Amniotic stem cell (primary cell): ENCODE measurements around the gene RPL35.

Source experiments
- DNase-seq: peaks from one replicate; lab custom pipeline; 2025; lab: John Stamatoyannopoulos, UW

RPL35 gene

GRCh38 chr9:124861342-124862229, at the start of gene RPL35, which contains the start of gene ARPC5L:
Gene RPL35, minus strand, starts transcription at chr9:124861957. Its CDS starts 45 bp downstream, at chr9:124861912.
Gene ARPC5L, plus strand, starts transcription at chr9:124862130. Its CDS starts 7,161 bp downstream, at chr9:124869291.
- peak; percentile 92 for DNase-seq

GRCh38 chr9:124908098-124908497, 46.3 kb upstream of the RPL35 start:
- DNase-seq, result no peak

- DNase-seq, result no peak
These were observed 45.2 kb upstream of the RPL35 start for GRCh38 chr9:124906966-124907365.

GRCh38 chr9:124899845-124900244, 38.1 kb upstream of the RPL35 start:
- DNase-seq, result no peak

- no peak for DNase-seq
These were observed 36.1 kb upstream of the RPL35 start for GRCh38 chr9:124897570-124898460.

GRCh38 chr9:124894741-124895170, 33.0 kb upstream of the RPL35 start:
- no peak for DNase-seq

- DNase-seq, result no peak
These were observed 32.4 kb upstream of the RPL35 start for GRCh38 chr9:124894035-124894740.

- DNase-seq, result no peak
These were observed 28.4 kb upstream of the RPL35 start for GRCh38 chr9:124890179-124890578.

- no peak for DNase-seq
These were observed 27.2 kb upstream of the RPL35 start for GRCh38 chr9:124889006-124889405.

GRCh38 chr9:124887832-124888231, 26.1 kb upstream of the RPL35 start:
- no peak for DNase-seq

- no peak for DNase-seq
These were observed 25.2 kb upstream of the RPL35 start for GRCh38 chr9:124886866-124887492.

- DNase-seq, result no peak
These were observed 24.7 kb upstream of the RPL35 start for GRCh38 chr9:124886461-124886860.

GRCh38 chr9:124885551-124885950, 23.8 kb upstream of the RPL35 start:
- no peak for DNase-seq

- no peak for DNase-seq
These were observed 22.6 kb upstream of the RPL35 start for GRCh38 chr9:124884376-124884775.

- DNase-seq, result no peak
These were observed 20.5 kb upstream of the RPL35 start for GRCh38 chr9:124882231-124882630.

GRCh38 chr9:124881138-124881743, 19.5 kb upstream of the RPL35 start:
- no peak for DNase-seq

- DNase-seq, result no peak
These were observed 18.7 kb upstream of the RPL35 start for GRCh38 chr9:124880501-124880900.

GRCh38 chr9:124879226-124879625, 17.5 kb upstream of the RPL35 start:
- no peak for DNase-seq

GRCh38 chr9:124878518-124878917, 16.8 kb upstream of the RPL35 start:
- no peak for DNase-seq

GRCh38 chr9:124878021-124878420, 16.3 kb upstream of the RPL35 start:
- DNase-seq, result no peak
